Stimulated activated CD8-positive, alpha-beta memory T cell treated with anti-CD3 and anti-CD28 coated beads, Interleukin-12 subunit alpha, Interleukin-12 subunit beta, amount 100 ng/mL, for 4 hours (primary cell): ENCODE data around the gene DENND5A.
"Not testable (repeated sequence)": the region's sequence is repeated elsewhere in the genome, so short reads cannot be mapped to it uniquely, and the experiment has no call there.

Experiments used
- DNase-seq: peaks from one replicate; pipeline ENCODE4 v3.0.0-alpha.2; 2020; ENCODE audit warnings: low read depth

The DENND5A gene

DNA sequence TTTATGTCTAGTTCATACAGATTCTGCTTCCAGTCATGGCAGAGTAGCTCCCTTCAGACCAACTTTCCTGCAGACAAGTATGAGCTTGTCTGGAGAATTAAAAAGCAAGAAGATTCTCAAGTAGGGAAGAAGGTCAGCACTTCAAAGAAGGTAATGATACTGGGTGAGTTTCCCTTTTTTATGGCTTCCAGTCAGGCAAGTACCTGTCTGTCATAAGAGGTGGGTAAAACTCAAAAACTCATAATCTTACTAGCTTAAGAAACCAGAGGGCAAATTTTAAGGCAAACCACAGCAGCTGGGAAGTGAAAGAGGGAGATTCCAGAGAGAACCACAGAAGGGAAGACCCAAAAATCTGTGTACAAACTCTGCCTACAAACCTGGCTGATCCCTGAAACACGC lies 54.2 kb downstream of the DENND5A start:
- no peak for DNase-seq

GRCh38 chr11:9210224-9210921 lies 54.8 kb downstream of the DENND5A start:
- no peak for DNase-seq

GRCh38 chr11:9209604-9210003 lies 55.5 kb downstream of the DENND5A start:
- DNase-seq = not testable (repeated sequence)

- no peak for DNase-seq
Measured at GRCh38 chr11:9208726-9209501, 56.2 kb downstream of the DENND5A start.

DNA sequence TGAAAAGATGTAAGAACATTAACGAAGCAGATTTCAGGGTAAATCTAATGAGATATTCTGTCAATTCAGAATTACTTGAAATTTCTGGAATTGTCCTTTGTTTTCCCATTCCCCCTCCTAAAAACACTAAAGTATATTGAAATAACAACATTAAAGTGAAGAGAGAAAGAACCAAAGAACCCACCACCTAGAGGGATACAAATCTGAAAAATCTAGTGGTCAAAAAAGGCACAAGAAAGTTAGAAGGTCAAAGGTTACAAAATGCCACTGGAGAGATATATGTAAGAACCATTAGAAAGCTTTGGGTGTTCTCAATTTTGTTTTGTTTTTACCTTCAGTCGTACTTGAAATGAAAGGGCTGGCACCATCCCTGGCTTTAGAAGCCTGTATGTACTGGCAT lies 57.9 kb downstream of the DENND5A start:
- DNase-seq = no peak

DNA sequence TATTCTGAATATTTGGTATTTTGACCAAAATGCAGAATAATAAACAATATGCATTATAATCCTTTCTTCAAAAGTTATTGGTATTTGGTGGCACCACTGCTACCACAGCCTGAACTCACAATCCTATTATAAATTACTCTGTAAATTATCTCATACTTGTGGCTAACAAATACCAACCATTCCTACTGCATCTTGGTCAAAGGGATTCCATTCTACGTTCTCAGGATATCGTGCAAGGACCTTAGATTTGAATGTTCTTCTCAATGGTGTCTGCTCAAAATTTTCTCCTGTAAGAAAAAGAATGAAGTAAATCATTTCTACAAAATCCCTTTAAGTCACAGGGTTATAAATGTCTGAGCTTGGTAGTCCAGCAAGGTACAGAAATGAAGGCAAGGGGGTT lies 58.7 kb downstream of the DENND5A start:
- DNase-seq = no peak

- no peak for DNase-seq
Measured at GRCh38 chr11:9203691-9204311, 61.3 kb downstream of the DENND5A start.

GRCh38 chr11:9201372-9202162 lies 63.6 kb downstream of the DENND5A start:
- no peak for DNase-seq

DNA sequence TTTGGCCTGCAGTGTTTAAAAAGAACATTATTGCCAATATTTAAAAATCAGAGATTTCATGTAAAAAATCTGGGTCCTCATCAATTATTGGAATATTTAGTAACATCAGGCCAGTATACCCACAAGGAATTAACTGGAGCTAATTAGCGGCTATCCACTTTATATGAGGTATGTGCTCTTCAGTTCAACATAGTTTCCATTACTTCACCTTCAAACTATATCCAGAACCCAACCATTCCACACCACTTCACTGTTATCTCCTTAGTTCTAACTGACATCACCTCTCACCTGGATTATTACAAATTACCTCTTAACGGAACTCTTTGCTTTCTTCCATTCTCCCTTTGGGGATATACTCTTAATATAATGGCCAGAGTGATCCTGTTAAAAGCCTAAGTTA lies 64.7 kb downstream of the DENND5A start:
- no peak for DNase-seq

- DNase-seq = no peak
Measured at GRCh38 chr11:9193316-9193715, 71.8 kb downstream of the DENND5A start.

DNA sequence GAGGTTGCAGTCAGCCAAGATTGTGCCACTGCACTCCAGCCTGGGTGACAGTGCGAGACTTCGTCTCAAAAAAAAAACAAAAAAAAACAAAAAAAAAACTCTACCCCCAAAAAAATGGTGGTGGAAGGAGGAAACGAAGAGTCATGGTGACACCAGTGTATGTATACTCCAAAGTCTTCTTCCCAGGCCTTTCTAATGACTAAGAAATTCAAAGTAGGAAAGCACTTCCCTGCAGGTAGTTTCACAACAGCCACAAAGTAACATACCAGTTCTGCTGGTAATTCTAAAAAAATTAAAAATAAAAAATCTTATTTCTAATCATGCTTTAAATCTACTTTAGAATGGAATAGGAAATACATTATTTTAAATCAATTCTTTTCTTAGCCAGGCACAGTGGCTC lies 72.6 kb downstream of the DENND5A start:
- no peak for DNase-seq

GRCh38 chr11:9190326-9191016 lies 74.7 kb downstream of the DENND5A start:
- not testable (repeated sequence) for DNase-seq

DNA sequence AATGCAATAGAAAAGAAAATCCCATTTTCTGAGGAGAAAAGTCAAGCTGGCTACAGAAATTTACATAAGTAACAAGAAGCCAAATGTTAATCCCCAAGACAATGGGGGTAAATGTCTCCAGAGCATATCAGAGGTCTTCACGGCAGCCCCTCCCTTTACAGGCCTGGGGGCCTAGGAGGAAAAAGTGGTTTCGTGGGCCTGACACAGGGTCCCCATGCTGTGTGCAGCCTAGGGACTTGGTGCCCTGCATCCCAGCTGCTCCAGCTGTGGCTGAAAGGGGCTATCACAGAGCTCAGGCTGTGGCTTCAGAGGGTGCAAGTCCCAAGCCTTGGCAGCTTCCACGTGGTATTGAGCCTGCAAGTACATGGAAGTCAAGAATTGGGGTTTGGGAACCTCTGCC lies 76.3 kb downstream of the DENND5A start:
- not testable (repeated sequence) for DNase-seq

DNA sequence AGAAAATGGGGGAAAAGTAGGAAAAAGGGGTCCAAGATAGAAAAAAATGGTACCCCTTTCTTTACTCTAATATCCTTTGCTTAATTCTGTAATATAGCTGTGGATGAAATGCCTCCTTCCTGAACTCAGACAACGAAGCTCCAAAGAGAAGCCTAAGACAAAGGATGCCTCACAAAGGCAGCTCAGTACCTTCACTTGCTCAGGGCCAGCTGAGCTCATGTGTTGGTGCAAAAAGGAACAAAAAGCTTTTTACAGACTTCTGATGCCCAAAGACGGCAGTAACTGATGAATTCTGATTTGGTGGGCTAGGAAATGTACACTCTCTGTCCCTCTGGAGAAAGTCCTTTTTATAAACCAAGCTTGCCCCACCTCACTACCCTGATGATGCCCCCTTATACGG lies 77.5 kb downstream of the DENND5A start:
- no peak for DNase-seq

GRCh38 chr11:9184516-9184915 lies 80.6 kb downstream of the DENND5A start:
- DNase-seq = no peak

DNA sequence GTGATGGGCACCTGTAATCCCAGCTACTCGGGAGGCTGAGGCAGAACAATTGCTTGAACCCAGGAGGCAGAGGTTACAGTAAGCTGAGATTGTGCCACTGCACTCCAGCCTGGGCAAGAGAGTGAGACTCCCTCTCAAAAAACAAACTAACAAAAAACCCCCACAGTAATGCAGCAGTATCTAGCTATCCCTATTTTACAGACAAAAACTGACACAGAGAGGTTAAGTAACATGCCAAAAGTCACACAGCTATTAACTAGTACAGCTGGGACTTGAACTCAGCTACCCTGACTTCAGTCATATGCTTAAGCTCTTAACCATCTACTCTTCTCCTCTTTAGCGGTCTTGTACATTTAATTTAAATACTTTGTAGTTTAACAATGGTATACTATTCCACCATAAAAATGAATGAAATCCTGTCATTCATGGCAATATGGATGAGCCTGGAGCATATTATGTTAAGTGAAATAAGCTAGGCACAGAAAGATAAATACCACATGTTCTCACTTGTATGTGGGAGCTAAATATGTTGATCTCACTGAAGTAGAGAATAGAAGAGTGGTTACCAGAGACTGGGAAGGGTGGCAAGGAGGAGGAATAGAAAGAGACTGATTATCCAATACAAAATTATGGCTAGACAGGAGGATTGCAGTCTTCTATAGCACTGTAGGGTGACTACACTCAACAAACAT lies 82.8 kb downstream of the DENND5A start:
- no peak for DNase-seq

DNA sequence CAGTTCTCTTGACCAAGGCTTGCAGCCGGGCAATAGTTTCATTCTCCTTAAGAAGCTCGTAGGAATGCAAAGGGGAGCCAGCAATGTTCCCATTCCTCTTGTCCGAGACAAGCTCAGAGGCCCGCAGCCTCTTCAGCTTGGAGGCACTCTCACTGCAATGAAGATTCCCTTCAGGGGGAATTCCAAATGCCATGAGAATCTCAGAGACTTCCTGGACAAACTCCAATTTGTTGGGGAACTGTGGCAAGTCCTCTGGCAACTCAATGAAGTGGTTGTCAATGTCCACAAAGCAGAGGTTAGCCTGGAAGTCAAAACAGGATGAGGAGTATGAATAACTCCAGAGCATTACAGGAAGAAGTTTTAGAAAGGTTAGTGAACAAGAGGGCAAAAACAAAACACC lies 84.4 kb downstream of the DENND5A start:
- DNase-seq = no peak

DNA sequence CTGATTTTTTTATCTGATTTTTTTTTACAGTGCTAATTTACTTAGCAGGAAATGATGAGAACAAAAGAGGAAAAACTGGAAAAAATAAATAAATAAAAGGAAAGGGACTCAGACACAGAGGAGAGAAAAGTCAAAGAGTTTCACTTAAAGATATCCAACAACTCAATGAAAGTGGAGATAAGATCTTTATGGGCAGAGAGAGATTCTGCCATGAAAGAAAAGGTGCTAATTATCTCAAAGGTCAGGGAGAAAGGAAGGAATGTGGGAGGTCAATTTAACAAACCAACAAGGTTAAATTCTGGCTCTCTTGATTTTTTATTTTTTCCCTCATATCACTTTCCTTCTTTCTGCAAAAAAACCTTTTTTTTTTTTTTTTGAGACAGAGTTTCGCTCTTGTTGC lies 86.0 kb downstream of the DENND5A start:
- no peak for DNase-seq

- no peak for DNase-seq
Measured at GRCh38 chr11:9178716-9179115, 86.4 kb downstream of the DENND5A start.

GRCh38 chr11:9177438-9178091 lies 87.6 kb downstream of the DENND5A start:
- no peak for DNase-seq

DNA sequence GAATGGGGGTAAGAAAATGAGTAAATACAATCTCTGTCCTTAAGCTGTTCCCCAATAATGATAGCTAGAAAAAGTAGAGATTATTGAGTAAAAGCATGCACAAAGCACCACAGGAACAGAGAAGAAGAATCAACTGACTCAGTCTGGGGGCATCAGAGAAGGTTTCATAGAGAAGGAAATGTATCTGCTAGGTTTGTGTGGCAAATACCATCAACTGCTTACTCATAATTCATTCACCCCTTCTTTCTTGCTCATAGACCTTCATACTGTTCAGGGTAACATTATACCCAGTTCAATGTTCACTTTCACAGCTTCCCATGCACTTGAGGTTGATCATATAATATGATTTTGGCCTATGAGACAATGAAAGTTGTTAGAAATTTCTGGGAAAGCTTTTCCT lies 88.6 kb downstream of the DENND5A start:
- DNase-seq = no peak
